Liver (tissue), 9 donors: ENCODE results near the gene BANP. TPM values are rescaled to one million over a fixed set of nuclear protein-coding genes. Genes with fewer than 3 reads are reported as not detected.

ENCODE experiments used
- DNase-seq: peaks from one replicate; pipeline ENCODE4 v3.0.0-alpha.2; 2017; ENCODE audit warnings: low spot score
- H3K27ac ChIP-seq, 2 donors: one replicate each; pipeline ENCODE4 v1.7.0; 2013; ENCODE audit warnings: inconsistent platforms in 2 of 2, low read length in 2 of 2, control low read depth in 1 of 2, low read depth in 1 of 2, mild to moderate bottlenecking in 1 of 2
- H3K27me3 ChIP-seq, 4 donors: one replicate each; pipeline versions ENCODE4 v1.6.1 to v1.7.0; 2013; ENCODE audit warnings: low read length in 3 of 4, inconsistent platforms in 1 of 4, mild to moderate bottlenecking in 1 of 4, moderate library complexity in 1 of 4; ENCODE audit not compliant: control insufficient read depth in 4 of 4, insufficient read depth in 4 of 4
- H3K36me3 ChIP-seq, 4 donors: one replicate each; pipeline versions ENCODE4 v1.6.1 to v1.7.0; 2013; ENCODE audit warnings: low read length in 3 of 4, mild to moderate bottlenecking in 3 of 4, low read depth in 1 of 4, moderate library complexity in 1 of 4; ENCODE audit not compliant: control insufficient read depth in 4 of 4, insufficient read depth in 3 of 4
- H3K4me1 ChIP-seq, 4 donors: one replicate each; pipeline versions ENCODE4 v1.6.1 to v1.7.0; 2013; ENCODE audit warnings: low read length in 3 of 4, mild to moderate bottlenecking in 3 of 4, moderate library complexity in 1 of 4; ENCODE audit not compliant: control insufficient read depth in 4 of 4, insufficient read depth in 4 of 4
- H3K4me3 ChIP-seq, 3 donors: one replicate each; pipeline versions ENCODE4 v1.6.1 to v1.7.0; 2013; ENCODE audit warnings: low read length in 3 of 3, control low read depth in 1 of 3, low read depth in 1 of 3, mild to moderate bottlenecking in 1 of 3
- H3K9ac ChIP-seq, 2 donors: one replicate each; pipeline ENCODE4 v1.7.0; 2013; ENCODE audit warnings: low read length in 2 of 2, mild to moderate bottlenecking in 2 of 2, moderate library complexity in 2 of 2, control low read depth in 1 of 2, low read depth in 1 of 2
- H3K9me3 ChIP-seq, 4 donors: one replicate each; pipeline versions ENCODE4 v1.6.1 to v1.7.0; 2013; ENCODE audit warnings: low read length in 3 of 4; ENCODE audit not compliant: control insufficient read depth in 4 of 4
- EGR1 ChIP-seq, 2 donors: IDR thresholded peaks; 2 replicates each; pipeline ENCODE4 v1.6.1; 2016 to 2018; ENCODE audit warnings: antibody characterized with exemption in 2 of 2, low read depth in 2 of 2
- FOXA1 ChIP-seq: IDR thresholded peaks from 2 replicates; pipeline ENCODE4 v1.6.1; 2016; ENCODE audit warnings: antibody characterized with exemption
- FOXA2 ChIP-seq: IDR thresholded peaks from 2 replicates; pipeline ENCODE4 v1.6.1; 2016; ENCODE audit warnings: antibody characterized with exemption
- GABPA ChIP-seq, 2 donors: IDR thresholded peaks in 1 of 2; conservative IDR thresholded peaks in 1 of 2; 2 replicates each; pipeline ENCODE4 v1.6.1; 2016; ENCODE audit warnings: antibody characterized with exemption in 2 of 2, mild to moderate bottlenecking in 1 of 2, moderate library complexity in 1 of 2
- HNF4A ChIP-seq, 2 donors: conservative IDR thresholded peaks; 2 replicates each; pipeline ENCODE4 v1.6.1; 2016; ENCODE audit warnings: antibody characterized with exemption in 2 of 2, mild to moderate bottlenecking in 2 of 2
- HNF4G ChIP-seq: IDR thresholded peaks from 2 replicates; pipeline ENCODE4 v1.6.1; 2016; ENCODE audit warnings: antibody characterized with exemption
- JUND ChIP-seq, 2 donors: IDR thresholded peaks; 2 replicates each; pipeline ENCODE4 v1.6.1; 2016; ENCODE audit warnings: antibody characterized with exemption in 2 of 2
- NR2F2 ChIP-seq: IDR thresholded peaks from 2 replicates; pipeline ENCODE4 v1.6.1; 2016; ENCODE audit warnings: antibody characterized with exemption
- RAD21 ChIP-seq, 2 donors: IDR thresholded peaks; 2 replicates each; pipeline ENCODE4 v1.6.1; 2016; ENCODE audit warnings: antibody characterized with exemption in 2 of 2, mild to moderate bottlenecking in 2 of 2
- RXRA ChIP-seq, 2 donors: IDR thresholded peaks; 2 replicates each; pipeline ENCODE4 v1.6.1; 2017 to 2018; ENCODE audit warnings: antibody characterized with exemption in 2 of 2, mild to moderate bottlenecking in 1 of 2
- SP1 ChIP-seq: IDR thresholded peaks from 2 replicates; pipeline ENCODE4 v1.6.1; 2018; ENCODE audit warnings: antibody characterized with exemption, mild to moderate bottlenecking
- TAF1 ChIP-seq: conservative IDR thresholded peaks from 2 replicates; pipeline ENCODE4 v1.6.1; 2016; ENCODE audit warnings: antibody characterized with exemption, mild to moderate bottlenecking
- YY1 ChIP-seq: IDR thresholded peaks from 2 replicates; pipeline ENCODE4 v1.6.1; 2016; ENCODE audit warnings: antibody characterized with exemption, mild to moderate bottlenecking
- ZBTB33 ChIP-seq: IDR thresholded peaks from 2 replicates; pipeline ENCODE4 v1.6.1; 2016; ENCODE audit warnings: antibody characterized with exemption
- WGBS: extraction: QIAGEN DNeasy Blood & Tissue Kit; methylation state at CpG from one replicate; pipeline ENCODE4 v1.1.7; 2013; 5-methylcytosine and 5-hydroxymethylcytosine counted together
- polyA plus RNA-seq, 2 donors: library from polyadenylated mRNA; stranded (reverse) in 1 of 2; unstranded in 1 of 2; fragments of 200-250 nt in 1 of 2; fragments of >200 nt in 1 of 2; fragmentation: Nextera tagmentation in 1 of 2; extraction: Ambion mirVana in 1 of 2; gene quantifications; one replicate each; pipeline versions ENCODE4 v1.2.1 to v1.2.3, GENCODE V29; 2013 to 2015
- total RNA-seq, 2 donors: library from RNA; depleted of rRNA; stranded (reverse); fragments of >200 nt; gene quantifications; one replicate each; pipeline ENCODE4 v1.2.3, GENCODE V29; 2014
- TF ChIP-seq, protein P1 (sequence below): IDR thresholded peaks from 2 replicates; pipeline ENCODE4 v1.6.1; 2016; ENCODE audit warnings: antibody characterized with exemption
- TF ChIP-seq, protein P2 (sequence below): IDR thresholded peaks from 2 replicates; pipeline ENCODE4 v1.6.1; 2016; ENCODE audit warnings: antibody characterized with exemption
- donor health status: healthy.
- donor health status: healthy.
- donor health status: healthy.
- donor health status: healthy.
- donor health status: healthy.

Gene BANP
- total and polyA plus RNA-seq, 4 donors = 4.9 to 20.7 (median 13.7) TPM

DNA sequence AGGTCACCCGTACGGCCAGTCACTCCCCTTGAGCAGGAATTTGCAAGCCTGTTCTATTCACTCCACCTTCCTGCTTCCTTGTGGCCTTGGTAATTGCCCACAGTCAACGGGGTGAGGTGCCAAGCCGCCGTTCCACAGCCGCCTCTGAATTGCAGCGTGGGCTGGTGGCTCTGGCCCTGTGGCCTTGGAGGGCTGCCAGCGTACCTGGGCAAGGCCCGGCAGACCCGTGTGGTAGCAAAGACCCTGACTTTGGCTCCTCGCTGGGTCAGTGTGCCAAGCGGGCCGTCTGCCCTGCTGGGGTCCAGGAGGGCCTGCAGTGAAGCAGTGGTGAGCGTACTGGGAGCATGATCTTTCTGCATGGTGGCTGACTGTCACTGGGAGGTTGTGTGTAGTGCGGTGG, 3.6 kb downstream of the BANP start (continued):
- TF ChIP-seq ZBTB33 = no peak
- no peak for TF ChIP-seq FOXA1

DNA sequence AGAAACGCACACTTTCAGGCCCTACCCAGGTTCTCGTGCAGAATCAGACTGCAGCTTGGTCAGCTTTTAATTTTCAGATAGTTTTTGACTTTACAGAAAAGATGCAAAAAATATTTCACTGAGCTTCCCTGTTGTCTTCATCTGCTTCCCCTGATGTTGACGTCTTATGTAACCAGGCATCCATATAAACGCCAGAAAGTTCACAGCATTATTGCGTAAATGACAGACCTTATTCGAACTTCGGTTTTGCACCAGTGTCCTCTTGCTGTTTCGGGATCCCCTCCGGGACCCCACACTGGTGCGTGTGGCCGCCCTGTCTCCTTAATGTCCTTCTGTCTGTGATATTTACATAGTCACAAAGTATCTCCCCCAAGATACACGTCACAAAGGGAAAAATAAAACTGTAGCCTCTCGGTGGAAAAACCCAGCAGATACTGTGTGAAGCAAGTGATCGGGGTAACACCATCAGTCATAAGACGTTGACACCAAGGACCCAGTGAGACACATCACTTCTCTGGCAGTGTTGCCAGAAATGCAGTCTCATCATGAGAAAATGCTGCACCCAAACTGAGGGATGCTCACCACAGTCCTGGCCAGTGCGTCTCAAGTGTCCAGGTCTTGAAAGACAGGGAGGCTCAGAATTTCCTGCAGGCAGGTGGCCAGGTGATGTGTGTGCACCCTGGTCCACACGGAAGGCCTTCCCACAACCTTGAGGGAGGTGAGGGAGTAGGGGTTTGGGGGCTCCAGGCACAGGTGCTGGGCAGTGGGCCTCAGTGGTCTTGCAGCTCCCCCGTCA, 4.3 kb downstream of the BANP start:
- Histone ChIP-seq H3K27ac (peak overlapping the region; percentile 46 to 72), H3K27me3 (no peaks in the 10 kb centered on the region), H3K36me3 (peaks cover 0 to 5% (median 0%) of the 10 kb centered on the region in 4 donors), H3K4me1 (peaks cover 0 to 38% (median 29%) of the 10 kb centered on the region in 4 donors), H3K9me3 (no peaks in the 10 kb centered on the region), H3K9ac (no peak overlapping the region), H3K4me3 (no peak overlapping the region)
- DNase-seq = no peak
- TF ChIP-seq FOXA1 = no peak
- TF ChIP-seq RXRA (IDR thresholded peaks at IDR 0.05) = peak in 1 of 2 donors; percentile 69
- TF ChIP-seq SP1 = no peak
- TF ChIP-seq HNF4G = no peak
- WGBS = 77% methylated on average over 18 of the region's 18 CpGs

DNA sequence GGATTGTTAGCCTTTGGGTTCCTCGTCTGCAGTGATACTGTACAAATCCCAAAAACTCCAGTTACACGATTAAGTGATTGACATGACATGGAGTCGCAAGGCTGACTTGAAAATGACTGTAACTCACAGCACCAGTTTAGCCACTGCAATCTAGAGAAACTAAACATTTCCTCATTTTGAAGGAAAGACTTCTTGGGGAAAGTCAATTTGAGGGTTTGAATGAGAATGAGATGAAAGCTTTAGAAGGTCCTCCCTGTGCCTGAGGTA, 4.8 kb downstream of the BANP start:
- Histone ChIP-seq H3K27me3 (no peaks in the 10 kb centered on the region), H3K9ac (no peak overlapping the region), H3K4me3 (no peak overlapping the region), H3K36me3 (peaks cover 0 to 5% (median 0%) of the 10 kb centered on the region in 4 donors), H3K9me3 (no peaks in the 10 kb centered on the region), H3K4me1 (peaks cover 0 to 38% (median 29%) of the 10 kb centered on the region in 4 donors), H3K27ac (peak overlapping the region; percentile 25 to 72)
- no peak for DNase-seq
- 72% methylated on average over 3 of the region's 3 CpGs for WGBS
- TF ChIP-seq, protein P1, sequence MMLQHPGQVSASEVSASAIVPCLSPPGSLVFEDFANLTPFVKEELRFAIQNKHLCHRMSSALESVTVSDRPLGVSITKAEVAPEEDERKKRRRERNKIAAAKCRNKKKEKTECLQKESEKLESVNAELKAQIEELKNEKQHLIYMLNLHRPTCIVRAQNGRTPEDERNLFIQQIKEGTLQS = no peak
- TF ChIP-seq JUND (IDR thresholded peaks at IDR 0.05) = no peak

DNA sequence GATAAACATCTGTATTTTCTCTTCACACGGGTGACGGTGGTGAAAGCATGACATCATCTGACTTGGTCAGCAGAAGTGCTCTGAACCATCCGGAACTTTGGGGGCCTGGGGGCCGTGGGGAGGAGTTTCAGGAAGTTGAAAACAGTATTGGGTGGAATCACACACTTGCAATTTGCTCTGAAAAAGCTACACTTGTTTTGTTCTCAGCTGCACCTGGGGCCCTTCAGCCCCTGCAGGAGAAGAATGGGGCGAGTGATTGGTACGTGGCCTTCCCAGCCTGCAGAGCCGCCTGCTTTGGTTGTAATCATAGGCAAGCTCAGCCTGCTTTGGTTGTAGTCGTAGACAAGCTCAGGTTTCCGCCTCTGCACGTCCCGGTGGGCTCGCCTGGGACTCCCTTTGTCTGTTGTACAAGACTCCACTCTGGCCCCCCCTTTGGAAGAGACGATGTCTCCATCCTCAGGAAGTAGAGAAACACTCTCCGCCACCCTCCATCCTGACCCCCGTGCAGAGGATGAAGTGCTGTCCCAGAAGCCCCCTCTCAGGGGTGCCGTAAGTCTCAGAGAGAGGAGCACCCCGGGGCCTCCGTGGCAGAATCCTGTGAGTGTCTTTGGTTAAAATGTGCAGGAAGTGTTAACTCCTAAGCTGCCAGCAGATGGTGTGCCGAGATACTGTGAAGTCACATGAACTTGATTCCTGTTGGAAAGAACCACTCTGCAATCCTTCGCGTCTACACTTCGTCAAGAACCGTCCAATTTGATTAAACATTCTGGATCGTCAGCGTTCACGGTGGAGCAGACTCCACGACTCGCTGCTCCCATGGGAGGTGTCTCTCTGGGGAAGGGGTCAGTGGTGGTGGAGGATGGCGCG, 5.4 kb downstream of the BANP start:
- no peaks in the 10 kb centered on the region for H3K27me3 ChIP-seq
- peaks cover 0 to 38% (median 29%) of the 10 kb centered on the region in 4 donors for H3K4me1 ChIP-seq
- no peak for DNase-seq
- H3K4me3 ChIP-seq = no peak overlapping the region
- no peaks in the 10 kb centered on the region for H3K9me3 ChIP-seq
- H3K9ac ChIP-seq = no peak overlapping the region
- peaks cover 0 to 5% (median under 1%) of the 10 kb centered on the region in 4 donors for H3K36me3 ChIP-seq
- peak overlapping the region; percentile 23 to 72 for H3K27ac ChIP-seq
- WGBS = 66% methylated on average over 30 of the region's 30 CpGs
- TF ChIP-seq GABPA (IDR thresholded peaks at IDR 0.05 in 1 of 2, conservative IDR thresholded peaks at IDR 0.05 in 1 of 2) (no peak), JUND (IDR thresholded peaks at IDR 0.05) (no peak), HNF4A (conservative IDR thresholded peaks at IDR 0.05) (no peak), TAF1 (no peak), RAD21 (IDR thresholded peaks at IDR 0.05) (no peak), FOXA1 (no peak), FOXA2 (no peak), NR2F2 (no peak), YY1 (no peak), ZBTB33 (no peak), RXRA (IDR thresholded peaks at IDR 0.05) (no peak), HNF4G (no peak), EGR1 (IDR thresholded peaks at IDR 0.05; ENCODE audit: low read depth in 2 of 2) (no peak), SP1 (no peak)
- TF ChIP-seq, protein P2, sequence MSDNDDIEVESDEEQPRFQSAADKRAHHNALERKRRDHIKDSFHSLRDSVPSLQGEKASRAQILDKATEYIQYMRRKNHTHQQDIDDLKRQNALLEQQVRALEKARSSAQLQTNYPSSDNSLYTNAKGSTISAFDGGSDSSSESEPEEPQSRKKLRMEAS = no peak
